HG03025 (cell line): ENCODE results near the gene VTA1.
"Not testable (repeated sequence)": the region's sequence is repeated elsewhere in the genome, so short reads cannot be mapped to it uniquely, and the experiment has no call there.

Source experiments
- ATAC-seq: cut with Tn5 transposase; IDR thresholded peaks from one replicate; pipeline ENCODE4 v1.9.1; 2021; ENCODE audit warnings: mild to moderate bottlenecking, moderate library complexity; ENCODE audit not compliant: unreplicated experiment, low FRiP score

The VTA1 gene

DNA sequence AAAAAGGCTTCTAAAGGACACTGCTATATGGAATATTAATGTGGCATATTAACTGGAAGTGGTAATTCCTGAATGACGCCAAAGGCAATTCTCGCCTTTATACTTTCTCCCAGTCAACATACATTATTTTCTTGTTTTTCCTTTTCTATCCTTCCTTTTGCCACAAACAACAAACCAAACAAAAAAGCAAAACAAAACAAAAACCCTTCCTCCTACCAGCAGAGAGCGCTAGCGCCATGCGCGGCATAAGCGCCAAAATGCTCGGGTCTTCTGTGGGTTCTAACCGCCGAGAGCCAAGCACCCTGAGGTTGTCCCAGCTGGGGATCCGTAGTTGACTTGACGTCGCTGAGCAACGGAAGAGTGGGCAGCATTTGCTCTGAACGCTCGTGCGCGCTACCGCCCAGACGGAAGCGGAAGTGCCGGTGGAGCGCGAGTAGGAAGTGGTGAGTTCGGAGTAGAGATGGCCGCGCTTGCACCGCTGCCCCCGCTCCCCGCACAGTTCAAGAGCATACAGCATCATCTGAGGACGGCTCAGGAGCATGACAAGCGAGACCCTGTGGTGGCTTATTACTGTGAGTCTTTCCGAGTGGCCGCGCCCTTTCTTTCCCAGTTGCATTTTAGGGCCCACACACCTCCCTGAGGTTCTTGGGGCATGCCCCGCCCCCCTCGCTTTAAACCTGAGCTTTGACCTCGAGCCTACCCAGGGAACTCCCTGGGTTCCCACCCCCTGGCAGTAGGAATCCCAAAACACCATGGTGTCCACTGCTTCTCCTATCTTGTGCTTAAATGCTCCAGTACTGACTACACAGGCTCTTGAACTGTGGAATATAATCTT, at the start of gene VTA1, which contains the start of gene NMBR:
Gene VTA1, plus strand, starts transcription at position 436 of the 835 bp plus-strand sequence. Its CDS starts 25 bp downstream, at position 461.
Gene NMBR, minus strand, starts transcription at position 295 of the 835 bp plus-strand sequence. CDS start 58,464 bp downstream, outside the sequence.
- peak; percentile 100 for ATAC-seq

DNA sequence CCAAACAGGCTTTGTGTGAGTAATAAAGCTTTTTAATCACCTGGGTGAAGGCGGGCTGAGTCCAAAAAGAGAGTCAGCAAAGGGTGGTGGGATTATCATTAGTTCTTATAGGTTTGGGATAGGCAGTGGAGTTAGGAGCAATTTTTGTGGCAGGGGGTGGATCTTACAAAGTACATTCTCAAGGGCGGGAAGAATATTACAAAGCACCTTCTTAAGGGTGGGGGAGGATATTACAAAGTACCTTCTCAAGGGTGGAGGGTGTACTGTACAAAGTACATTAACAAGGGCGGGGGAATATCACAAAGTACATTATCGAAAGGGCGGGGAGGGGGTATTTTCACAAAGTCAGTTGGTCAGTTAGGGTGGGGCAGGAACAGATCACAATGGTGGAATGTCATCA, 42.2 kb upstream of the VTA1 start:
- not testable (repeated sequence) for ATAC-seq

DNA sequence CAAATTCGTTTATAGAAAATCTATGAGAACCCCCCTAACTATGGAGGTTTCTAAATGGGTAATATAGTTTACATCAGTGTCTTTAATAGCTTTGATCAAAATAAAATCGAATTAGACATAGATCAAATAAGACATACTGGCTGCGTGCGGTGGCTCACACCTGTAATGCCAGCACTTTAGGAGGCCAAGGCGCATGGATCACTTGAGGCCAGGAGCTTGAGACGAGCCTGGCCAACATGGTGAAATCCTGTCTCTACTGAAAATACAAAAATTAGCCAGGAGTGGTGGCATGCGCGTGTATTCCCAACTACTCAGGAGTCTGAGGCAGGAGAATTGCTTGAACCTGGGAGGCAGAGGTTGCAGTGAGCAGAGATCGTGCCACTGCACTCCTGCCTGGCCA, 36.2 kb upstream of the VTA1 start:
- ATAC-seq: not testable (repeated sequence)

GRCh38 chr6:142112451-142113061, 34.5 kb upstream of the VTA1 start:
- ATAC-seq: peak; percentile 54

GRCh38 chr6:142117366-142117765, 29.7 kb upstream of the VTA1 start:
- no peak for ATAC-seq

DNA sequence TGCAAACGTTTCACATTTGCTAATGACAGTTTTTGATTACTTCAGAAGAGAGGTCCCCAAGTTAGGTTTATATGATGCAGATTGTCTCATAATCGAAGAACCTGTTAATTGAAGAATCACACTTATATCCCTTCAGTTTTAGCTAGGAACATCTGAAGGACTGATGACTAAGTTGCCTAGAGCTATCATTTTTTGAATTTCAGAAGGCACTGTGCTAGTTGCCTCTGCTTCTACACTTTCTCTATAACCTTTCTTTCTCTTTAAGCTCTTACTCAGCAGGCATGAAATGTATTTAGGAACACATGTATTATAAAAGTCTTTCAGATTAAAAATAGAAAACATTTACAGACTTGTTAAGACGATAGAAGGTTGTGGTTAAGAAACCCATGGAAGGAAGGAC, 28.7 kb upstream of the VTA1 start:
- ATAC-seq: no peak

GRCh38 chr6:142118925-142119324, 28.1 kb upstream of the VTA1 start:
- ATAC-seq: no peak

GRCh38 chr6:142121342-142121741, 25.7 kb upstream of the VTA1 start:
- ATAC-seq: no peak

- no peak for ATAC-seq
Observed at GRCh38 chr6:142130814-142131213, 16.2 kb upstream of the VTA1 start.

- ATAC-seq: no peak
Observed at GRCh38 chr6:142132625-142133024, 14.4 kb upstream of the VTA1 start, which contains the start of gene GJE1. TSS of gene GJE1 (plus strand) at chr6:142132925. CDS start at chr6:142133159, 234 bp downstream.

DNA sequence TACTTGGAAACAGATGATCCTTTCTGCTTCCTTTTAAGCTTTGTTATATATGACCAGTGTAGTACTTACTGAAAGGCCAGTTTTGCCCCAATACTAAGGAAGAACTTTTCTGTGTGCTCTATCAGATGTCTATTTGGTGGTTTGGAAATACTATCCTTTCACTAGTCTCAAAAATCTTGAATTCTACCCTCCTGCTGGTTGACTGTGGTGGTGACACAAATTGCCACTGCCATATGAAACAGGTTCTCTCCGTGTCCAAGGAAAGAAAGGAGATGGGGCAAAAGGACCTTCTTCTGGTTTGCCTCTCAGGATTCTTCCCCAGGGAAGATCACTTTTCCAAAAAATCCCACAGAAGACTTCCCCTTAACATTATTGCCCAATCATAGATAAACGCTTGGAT, 8.2 kb upstream of the VTA1 start:
- ATAC-seq: no peak

DNA sequence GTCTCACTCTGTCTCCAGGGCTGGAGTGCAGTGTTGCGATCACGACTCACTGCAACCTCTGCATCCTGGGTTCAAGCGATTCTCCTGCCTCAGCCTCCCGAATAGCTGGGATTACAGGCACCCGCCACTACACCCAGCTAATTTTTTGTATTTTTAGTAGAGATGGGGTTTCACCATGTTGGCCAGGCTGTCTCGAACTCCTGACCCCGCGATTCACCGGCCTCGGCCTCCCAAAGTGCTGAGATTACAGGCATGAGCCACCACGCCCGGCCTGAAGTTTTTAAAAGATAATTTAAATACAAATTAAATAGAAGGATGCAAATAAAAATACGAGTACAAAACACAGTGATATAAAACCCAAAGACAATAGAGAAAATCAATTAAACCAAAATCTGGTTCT, 5.5 kb upstream of the VTA1 start:
- ATAC-seq: not testable (repeated sequence)

DNA sequence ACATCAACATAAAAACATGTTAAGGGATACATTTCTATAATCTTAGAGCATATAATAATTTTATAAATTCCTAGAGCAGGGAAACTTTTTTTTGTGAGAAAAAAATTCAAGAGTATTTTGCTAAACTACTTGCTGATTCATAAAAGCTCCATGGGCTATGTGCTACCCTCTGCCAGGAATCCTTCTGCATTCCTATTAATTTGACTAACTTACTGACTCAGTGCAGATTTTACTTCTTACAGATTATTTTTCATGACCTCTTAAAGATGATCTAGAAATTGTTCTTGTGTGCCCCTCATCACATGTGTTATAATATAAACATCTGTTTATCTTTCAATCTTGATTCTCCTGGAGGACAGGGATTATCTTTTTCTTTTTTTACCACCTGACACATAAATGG, 5.7 kb downstream of the VTA1 start:
- ATAC-seq: no peak

- ATAC-seq: no peak
Observed at GRCh38 chr6:142153196-142153595, 6.1 kb downstream of the VTA1 start.

- no peak for ATAC-seq
Observed at GRCh38 chr6:142154336-142154735, 7.3 kb downstream of the VTA1 start.

GRCh38 chr6:142155091-142155490, 8.0 kb downstream of the VTA1 start:
- no peak for ATAC-seq

DNA sequence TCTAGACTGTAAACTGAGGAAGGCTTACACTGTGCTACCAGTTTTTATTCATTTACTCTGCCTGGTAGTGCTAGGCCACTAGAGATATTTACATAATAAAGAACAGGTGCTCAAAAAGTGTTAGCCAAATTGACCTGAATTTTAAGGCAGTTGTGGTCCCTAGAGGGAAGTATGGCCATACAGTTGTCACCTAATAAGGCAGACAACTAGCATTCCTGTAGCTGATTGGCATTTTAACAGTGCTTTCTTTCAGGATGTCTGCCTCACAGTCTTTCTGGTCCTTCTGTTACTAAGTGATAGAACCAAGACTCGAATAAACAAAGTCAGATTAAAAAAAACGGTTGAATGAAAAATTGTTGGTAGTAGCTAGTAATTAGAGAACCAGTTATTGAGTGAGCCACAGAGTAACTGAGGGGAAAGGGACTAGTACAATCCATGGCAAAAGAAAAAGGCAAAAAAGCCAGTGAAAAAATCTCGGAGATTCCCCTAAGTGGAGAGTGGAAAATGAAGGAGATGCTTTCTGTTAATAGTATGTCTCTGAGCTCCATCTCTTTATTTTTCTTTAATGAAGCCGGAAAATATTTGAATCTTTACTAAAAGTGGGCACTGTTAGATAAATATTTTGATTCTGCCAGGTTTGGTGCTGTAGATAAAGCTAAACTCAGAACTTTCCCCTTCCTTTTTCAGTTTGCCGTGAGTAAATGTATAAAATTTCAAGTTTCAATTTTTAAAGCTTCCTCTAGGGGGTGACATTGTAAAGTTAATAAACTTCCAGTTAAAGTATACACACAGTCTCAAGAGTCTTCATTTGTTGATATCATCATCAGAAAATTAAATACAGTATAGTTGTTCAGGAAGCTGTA, 9.1 kb downstream of the VTA1 start:
- no peak for ATAC-seq

DNA sequence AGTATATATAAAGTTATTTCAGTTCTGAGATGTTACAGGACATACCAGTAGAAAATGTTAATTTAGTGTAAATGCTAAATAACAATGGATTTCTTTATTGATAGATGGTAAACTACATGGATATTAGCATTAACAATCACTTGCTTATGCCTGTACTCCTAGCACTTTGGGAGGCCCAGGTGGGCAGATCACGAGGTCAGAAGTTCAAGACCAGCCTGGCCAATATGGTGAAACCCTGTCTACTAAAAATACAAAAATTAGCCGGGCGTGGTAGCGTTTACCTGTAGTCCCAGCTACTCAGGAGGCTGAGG, 9.7 kb downstream of the VTA1 start:
- not testable (repeated sequence) for ATAC-seq

- no peak for ATAC-seq
Observed at GRCh38 chr6:142162780-142163179, 15.7 kb downstream of the VTA1 start.

DNA sequence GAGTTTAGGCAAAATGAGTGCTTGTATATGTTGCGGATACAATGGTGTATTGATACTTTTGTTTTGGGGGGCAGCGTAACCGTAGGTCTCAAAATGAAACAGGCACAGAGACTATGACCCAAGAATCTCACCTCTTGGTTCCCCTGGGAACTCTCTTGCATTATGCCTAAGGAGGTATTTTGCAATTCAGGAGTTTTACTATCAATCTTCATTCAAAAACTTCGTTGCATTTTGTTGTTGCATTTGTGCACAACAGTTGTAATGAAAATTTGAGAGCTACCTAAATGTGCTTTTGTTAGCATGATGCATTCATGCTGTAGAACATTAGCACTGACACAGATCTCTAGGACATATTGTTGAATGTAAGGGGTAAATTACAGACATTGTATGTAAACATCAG, 18.2 kb downstream of the VTA1 start:
- no peak for ATAC-seq

GRCh38 chr6:142167071-142167470, 20.0 kb downstream of the VTA1 start:
- no peak for ATAC-seq
